ENCODE results near the gene PDE3A. TPM values are rescaled to one million over a fixed set of nuclear protein-coding genes. Genes with fewer than 3 reads are reported as not detected.

Gene PDE3A
- total RNA-seq, 2 donors from 2014 or later, result 80.7 to 127 TPM

DNA sequence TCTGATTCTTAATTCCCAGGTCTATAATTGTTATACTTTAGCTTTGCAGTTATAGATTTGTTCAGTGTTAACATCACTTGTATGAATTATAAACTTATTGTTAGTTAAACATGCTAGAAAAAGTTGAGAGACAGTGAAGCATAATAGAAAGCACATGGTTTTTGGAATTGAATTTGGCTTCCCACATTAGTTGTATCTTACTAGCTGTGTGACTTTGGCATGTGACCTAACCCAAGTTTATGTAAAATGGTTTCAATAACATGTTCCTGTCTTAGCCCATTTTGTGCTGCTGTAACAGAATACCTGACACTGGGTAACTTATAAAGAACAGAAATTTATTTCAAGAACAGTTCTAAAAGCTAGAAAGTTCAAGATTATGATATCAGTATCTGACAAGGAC lies 146.3 kb downstream of the PDE3A start:
- Histone ChIP-seq H3K36me3 (no peaks in the 10 kb centered on the region), H3K9me3 (no peaks in the 10 kb centered on the region), H3K4me1 (peaks cover 0 to 16% of the 10 kb centered on the region in 2 donors), H3K4me3 (no peak overlapping the region), H3K27me3 (no peaks in the 10 kb centered on the region), H3K27ac (peak overlapping the region in 1 of 2 donors; percentile 4)
- TF ChIP-seq, protein P1, sequence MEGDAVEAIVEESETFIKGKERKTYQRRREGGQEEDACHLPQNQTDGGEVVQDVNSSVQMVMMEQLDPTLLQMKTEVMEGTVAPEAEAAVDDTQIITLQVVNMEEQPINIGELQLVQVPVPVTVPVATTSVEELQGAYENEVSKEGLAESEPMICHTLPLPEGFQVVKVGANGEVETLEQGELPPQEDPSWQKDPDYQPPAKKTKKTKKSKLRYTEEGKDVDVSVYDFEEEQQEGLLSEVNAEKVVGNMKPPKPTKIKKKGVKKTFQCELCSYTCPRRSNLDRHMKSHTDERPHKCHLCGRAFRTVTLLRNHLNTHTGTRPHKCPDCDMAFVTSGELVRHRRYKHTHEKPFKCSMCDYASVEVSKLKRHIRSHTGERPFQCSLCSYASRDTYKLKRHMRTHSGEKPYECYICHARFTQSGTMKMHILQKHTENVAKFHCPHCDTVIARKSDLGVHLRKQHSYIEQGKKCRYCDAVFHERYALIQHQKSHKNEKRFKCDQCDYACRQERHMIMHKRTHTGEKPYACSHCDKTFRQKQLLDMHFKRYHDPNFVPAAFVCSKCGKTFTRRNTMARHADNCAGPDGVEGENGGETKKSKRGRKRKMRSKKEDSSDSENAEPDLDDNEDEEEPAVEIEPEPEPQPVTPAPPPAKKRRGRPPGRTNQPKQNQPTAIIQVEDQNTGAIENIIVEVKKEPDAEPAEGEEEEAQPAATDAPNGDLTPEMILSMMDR (IDR thresholded peaks at IDR 0.05), result no peak
- no peak for DNase-seq (ENCODE audit: low spot score)

DNA sequence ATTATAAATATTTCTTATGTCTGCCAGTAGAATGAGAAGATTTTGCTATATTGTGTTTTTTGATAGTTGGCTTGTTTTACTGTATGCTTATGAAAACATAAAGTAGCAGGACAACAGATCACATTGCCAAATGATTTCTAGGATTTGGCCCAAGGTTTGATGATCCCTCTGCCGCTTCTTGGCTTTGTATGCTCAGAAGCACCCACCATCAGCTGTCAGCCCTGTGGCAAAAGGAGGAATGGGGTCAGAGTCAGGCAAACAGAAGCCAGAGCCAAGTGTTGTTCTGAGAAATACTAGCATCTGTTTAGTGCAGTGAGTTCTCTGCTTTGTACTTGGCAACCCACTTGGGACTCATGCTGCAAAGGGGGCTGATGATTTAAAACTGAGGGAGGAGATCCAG lies 152.2 kb downstream of the PDE3A start:
- no peak overlapping the region for H3K4me3 ChIP-seq
- no peaks in the 10 kb centered on the region for H3K36me3 ChIP-seq
- H3K27ac ChIP-seq, result no peak overlapping the region
- peaks cover 0 to 24% of the 10 kb centered on the region in 2 donors for H3K4me1 ChIP-seq
- TF ChIP-seq, protein P1 (IDR thresholded peaks at IDR 0.05), result no peak
- H3K9me3 ChIP-seq, result no peaks in the 10 kb centered on the region
- DNase-seq (ENCODE audit: low spot score), result no peak
- no peaks in the 10 kb centered on the region for H3K27me3 ChIP-seq

DNA sequence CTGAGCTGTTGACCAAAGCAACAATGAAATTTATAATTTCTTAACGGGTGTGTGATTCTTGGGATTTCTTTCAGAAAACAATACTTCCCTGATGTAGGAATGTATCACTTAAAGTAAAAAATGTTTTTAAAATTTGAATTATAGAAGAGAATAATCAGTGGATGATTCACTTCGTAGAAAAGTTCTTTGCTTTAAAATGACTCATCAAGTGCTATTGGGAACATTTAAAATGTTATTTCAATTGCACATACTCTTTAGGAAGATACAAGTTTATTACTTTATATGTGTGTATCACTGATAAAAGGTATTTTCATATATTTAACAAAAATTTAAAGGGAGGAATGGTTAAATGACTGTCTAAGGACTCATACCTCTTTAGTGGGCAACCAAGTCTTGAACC lies 155.3 kb downstream of the PDE3A start:
- H3K4me3 ChIP-seq, result no peak overlapping the region
- TF ChIP-seq, protein P1 (IDR thresholded peaks at IDR 0.05), result no peak
- no peak for DNase-seq (ENCODE audit: low spot score)
- H3K27ac ChIP-seq, result peak overlapping the region in 1 of 2 donors; percentile 19
- no peaks in the 10 kb centered on the region for H3K9me3 ChIP-seq
- H3K27me3 ChIP-seq, result no peaks in the 10 kb centered on the region
- peaks cover 0 to 25% of the 10 kb centered on the region in 2 donors for H3K4me1 ChIP-seq
- no peaks in the 10 kb centered on the region for H3K36me3 ChIP-seq

DNA sequence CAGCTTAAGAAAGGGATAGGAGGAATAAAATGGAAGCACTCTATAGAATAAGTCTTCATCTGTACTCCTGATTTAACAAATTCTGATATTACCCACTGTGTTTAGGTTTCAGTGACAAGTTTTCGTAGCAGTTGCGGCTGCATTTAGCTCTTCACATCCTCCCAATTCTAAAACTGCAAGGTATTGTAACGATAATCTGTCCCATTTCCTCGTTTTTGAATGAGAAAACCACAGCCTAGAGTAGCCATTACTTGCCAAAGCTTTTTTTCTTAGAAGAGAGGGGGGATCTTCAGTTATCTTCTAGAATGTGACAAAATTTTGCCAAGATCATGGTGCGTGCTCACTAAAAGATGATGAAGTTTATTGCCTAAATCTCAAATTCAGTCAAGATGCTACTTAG lies 155.8 kb downstream of the PDE3A start:
- H3K27ac ChIP-seq, result peak overlapping the region in 1 of 2 donors; percentile 19
- H3K4me3 ChIP-seq, result no peak overlapping the region
- H3K4me1 ChIP-seq, result peaks cover 0 to 25% of the 10 kb centered on the region in 2 donors
- TF ChIP-seq, protein P1 (IDR thresholded peaks at IDR 0.05), result no peak
- H3K36me3 ChIP-seq, result no peaks in the 10 kb centered on the region
- no peaks in the 10 kb centered on the region for H3K27me3 ChIP-seq
- no peak for DNase-seq (ENCODE audit: low spot score)
- H3K9me3 ChIP-seq, result no peaks in the 10 kb centered on the region

DNA sequence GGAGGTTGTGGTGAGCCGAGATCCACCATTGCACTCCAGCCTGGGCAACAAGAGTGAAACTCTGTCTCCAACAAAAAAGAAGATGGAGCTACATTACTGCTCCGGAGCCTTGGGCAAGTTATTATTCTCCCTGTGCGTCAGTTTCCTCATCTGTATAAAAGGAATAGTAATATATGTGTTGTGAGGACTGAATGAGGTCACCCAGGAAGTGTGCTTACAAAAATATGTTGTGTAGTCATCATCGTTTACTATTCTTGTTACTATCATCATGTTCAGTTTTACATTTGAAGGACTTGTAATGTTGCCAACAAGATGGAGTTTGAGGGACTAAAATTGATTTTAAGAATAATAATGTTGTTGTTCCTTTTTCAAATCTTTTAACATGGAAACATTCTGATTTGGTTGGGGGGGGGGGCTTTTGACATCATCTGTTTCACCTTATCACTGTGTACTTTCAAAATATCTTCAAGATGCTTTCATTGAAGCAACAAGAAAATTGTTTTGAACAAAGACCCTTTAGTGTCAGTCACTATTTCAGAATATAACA lies 156.8 kb downstream of the PDE3A start:
- Histone ChIP-seq H3K27ac (no peak overlapping the region), H3K27me3 (no peaks in the 10 kb centered on the region), H3K36me3 (no peaks in the 10 kb centered on the region), H3K4me3 (no peak overlapping the region), H3K9me3 (no peaks in the 10 kb centered on the region), H3K4me1 (peaks cover 0 to 19% of the 10 kb centered on the region in 2 donors)
- TF ChIP-seq, protein P1 (IDR thresholded peaks at IDR 0.05), result no peak
- DNase-seq (ENCODE audit: low spot score), result no peak
